HFFc6 (cell line): Measurements from ENCODE around the gene BLVRB. TPM values are rescaled to one million over a fixed set of nuclear protein-coding genes. Genes with fewer than 3 reads are reported as not detected.
A peak's percentile ranks its signal among the peaks of the same experiment; 100 is the strongest.

Experiments
- DNase-seq: peaks from one replicate; pipeline ENCODE4 v3.0.0-alpha.2; 2018
- H3K27ac Mint-ChIP-seq: 2 replicates; pipeline ENCODE4 v1.8.0; 2020; ENCODE audit warnings: mild to moderate bottlenecking, mixed read lengths
- H3K27me3 Mint-ChIP-seq: 2 replicates; pipeline ENCODE4 v1.8.0; 2021; ENCODE audit warnings: mild to moderate bottlenecking, moderate library complexity, mixed read lengths; ENCODE audit not compliant: insufficient read depth
- H3K36me3 Mint-ChIP-seq: 2 replicates; pipeline ENCODE4 v1.8.0; 2021; ENCODE audit warnings: low read depth, mixed read lengths
- H3K4me1 Mint-ChIP-seq: 2 replicates; pipeline ENCODE4 v1.8.0; 2020; ENCODE audit warnings: low read depth, mixed read lengths
- H3K4me3 Mint-ChIP-seq: 2 replicates; pipeline ENCODE4 v1.8.0; 2020; ENCODE audit warnings: mild to moderate bottlenecking, moderate library complexity, mixed read lengths
- H3K9me3 Mint-ChIP-seq: 2 replicates; pipeline ENCODE4 v1.8.0; 2020; ENCODE audit warnings: mild to moderate bottlenecking, mixed read lengths
- total RNA-seq, 6 experiments: library from RNA; stranded (reverse); fragmentation: NEBNext Ultra II Directional; extraction: Animal tissue kit (Norgen Biotek cat#: 25700); gene quantifications; 2 replicates in 1 of 6; 3 replicates in 5 of 6; pipeline ENCODE4 v1.2.3, GENCODE V29; 2021
- TF ChIP-seq, protein P1 (sequence below): fragments of 200-600 bp; sonication (generic); IDR thresholded peaks from 2 replicates; pipeline ENCODE4 v1.5.0; 2021; ENCODE audit warnings: antibody characterized with exemption, mild to moderate bottlenecking

The BLVRB gene
- total RNA-seq, 6 experiments from 2014 or later: 35.3 to 55.7 (median 52.5) TPM

DNA sequence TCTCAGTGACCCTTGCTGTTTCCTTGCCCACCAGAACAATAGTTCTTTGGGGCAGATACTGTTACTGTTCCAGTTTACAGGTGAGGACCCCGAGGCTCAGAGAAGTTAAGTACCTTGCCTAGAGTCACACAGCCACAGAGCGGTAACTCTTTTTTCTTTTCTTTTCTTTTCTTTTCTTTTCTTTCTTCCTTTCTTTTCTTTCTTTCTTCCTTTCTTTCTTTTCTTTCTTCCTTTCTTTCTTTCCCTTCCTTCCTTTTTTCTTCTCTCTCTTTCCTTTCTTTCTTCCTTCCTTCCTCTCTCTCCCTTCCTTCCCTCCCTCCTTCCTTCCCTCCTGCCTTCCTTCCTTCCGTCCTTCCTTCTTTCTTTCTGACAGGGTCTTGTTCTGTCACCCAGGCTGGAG, 47.5 kb downstream of the BLVRB start:
- no peak overlapping the region for H3K27ac Mint-ChIP-seq
- TF ChIP-seq, protein P1, sequence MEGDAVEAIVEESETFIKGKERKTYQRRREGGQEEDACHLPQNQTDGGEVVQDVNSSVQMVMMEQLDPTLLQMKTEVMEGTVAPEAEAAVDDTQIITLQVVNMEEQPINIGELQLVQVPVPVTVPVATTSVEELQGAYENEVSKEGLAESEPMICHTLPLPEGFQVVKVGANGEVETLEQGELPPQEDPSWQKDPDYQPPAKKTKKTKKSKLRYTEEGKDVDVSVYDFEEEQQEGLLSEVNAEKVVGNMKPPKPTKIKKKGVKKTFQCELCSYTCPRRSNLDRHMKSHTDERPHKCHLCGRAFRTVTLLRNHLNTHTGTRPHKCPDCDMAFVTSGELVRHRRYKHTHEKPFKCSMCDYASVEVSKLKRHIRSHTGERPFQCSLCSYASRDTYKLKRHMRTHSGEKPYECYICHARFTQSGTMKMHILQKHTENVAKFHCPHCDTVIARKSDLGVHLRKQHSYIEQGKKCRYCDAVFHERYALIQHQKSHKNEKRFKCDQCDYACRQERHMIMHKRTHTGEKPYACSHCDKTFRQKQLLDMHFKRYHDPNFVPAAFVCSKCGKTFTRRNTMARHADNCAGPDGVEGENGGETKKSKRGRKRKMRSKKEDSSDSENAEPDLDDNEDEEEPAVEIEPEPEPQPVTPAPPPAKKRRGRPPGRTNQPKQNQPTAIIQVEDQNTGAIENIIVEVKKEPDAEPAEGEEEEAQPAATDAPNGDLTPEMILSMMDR: no peak
- H3K27me3 Mint-ChIP-seq: peaks cover 4% of the 10 kb centered on the region
- no peaks in the 10 kb centered on the region for H3K9me3 Mint-ChIP-seq
- H3K4me1 Mint-ChIP-seq: peaks cover 21% of the 10 kb centered on the region
- 0 out of 2 replicates have a peak, but pooled peaks cover 4% of the 10 kb centered on the region for H3K36me3 Mint-ChIP-seq
- DNase-seq: no peak
- no peak overlapping the region for H3K4me3 Mint-ChIP-seq

DNA sequence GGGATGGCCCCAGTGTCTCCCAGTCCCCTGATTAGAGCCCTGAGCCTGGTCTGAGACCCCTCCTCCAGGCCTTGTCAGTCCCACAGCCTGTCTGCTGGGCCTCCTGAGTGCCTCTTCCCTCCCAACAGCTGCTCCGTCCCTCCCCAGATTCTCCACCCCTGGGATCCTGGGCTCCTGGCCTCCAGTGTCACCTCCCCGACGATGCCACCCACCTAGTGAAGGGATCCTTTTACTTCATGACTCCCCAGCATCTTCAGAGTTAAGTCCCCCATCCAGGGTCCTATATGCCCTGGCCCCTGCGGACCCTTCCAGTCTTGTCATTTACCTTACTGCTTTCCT, 47.9 kb downstream of the BLVRB start:
- Mint-ChIP-seq H3K4me3 (no peak overlapping the region), H3K4me1 (peaks cover 21% of the 10 kb centered on the region), H3K27ac (peak overlapping the region; percentile 34; the same call in 1 of the 2 replicates), H3K9me3 (no peaks in the 10 kb centered on the region), H3K36me3 (0 out of 2 replicates have a peak, but pooled peaks cover 4% of the 10 kb centered on the region), H3K27me3 (peaks cover 4% of the 10 kb centered on the region)
- TF ChIP-seq, protein P1: no peak
- no peak for DNase-seq

DNA sequence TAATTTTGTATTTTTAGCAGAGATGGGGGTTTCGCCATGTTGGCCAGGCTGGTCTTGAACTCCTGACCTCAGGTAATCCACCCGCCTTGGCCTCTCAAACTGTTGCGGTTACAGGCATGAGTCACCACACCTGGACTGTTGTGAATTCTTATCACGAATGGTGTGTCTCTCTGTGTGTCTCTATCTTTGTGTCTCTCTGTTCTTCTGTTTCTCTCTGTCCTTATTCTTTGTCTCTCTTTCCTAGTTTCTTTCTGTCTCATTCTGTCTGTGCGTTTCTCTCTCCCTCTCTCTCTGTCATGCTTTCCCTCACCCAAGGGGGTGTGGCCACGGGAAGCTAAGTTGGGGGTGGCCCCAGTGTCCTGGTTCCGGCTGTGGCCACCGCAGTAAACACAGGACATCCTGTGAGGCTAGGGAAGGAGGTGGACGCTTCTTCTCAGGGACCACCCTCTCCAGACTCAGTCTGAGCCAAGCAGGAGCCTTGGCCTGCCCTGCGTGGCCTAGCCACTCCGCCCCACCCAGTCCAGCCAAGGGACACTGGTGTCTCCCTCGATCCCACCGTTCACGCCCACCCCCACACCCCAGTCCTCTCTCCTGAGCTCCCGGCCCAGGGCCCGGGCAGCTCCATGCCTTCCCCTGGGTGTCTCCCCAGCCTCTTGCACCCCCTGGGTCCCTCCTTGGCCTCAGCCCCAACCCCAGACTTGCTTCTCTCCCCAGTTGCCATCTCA, 48.5 kb downstream of the BLVRB start:
- TF ChIP-seq, protein P1: no peak
- H3K4me3 Mint-ChIP-seq: peak overlapping the region; percentile 4; the same call in 1 of the 2 replicates
- H3K4me1 Mint-ChIP-seq: peaks cover 16% of the 10 kb centered on the region
- no peaks in the 10 kb centered on the region for H3K9me3 Mint-ChIP-seq
- no peak for DNase-seq
- no peaks in the 10 kb centered on the region for H3K36me3 Mint-ChIP-seq
- H3K27ac Mint-ChIP-seq: peak overlapping the region; percentile 34
- H3K27me3 Mint-ChIP-seq: peaks cover 4% of the 10 kb centered on the region

DNA sequence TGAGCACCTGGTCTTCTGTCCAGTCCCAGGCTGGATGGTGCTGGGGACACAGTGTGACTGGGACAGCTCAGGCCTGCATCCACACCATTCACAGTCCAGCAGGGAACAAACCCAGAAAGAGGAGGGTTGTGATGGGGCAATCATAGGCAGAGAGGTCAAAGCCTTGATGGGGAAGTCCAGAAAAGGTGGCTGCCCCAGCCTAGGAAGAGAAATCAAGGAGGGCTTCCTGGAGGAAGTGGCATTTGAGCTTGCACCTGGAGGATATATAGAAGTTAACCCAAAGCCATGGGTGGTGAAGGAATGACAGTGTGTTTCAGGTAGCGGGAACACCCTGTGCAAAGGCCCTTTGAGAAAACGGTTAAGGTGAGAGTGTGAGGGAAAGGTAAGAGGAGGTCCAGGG, 49.8 kb downstream of the BLVRB start:
- peaks cover 4% of the 10 kb centered on the region for H3K27me3 Mint-ChIP-seq
- no peaks in the 10 kb centered on the region for H3K36me3 Mint-ChIP-seq
- no peak overlapping the region for H3K27ac Mint-ChIP-seq
- no peak for DNase-seq
- H3K9me3 Mint-ChIP-seq: no peaks in the 10 kb centered on the region
- H3K4me3 Mint-ChIP-seq: no peak overlapping the region
- TF ChIP-seq, protein P1: no peak
- H3K4me1 Mint-ChIP-seq: peaks cover 12% of the 10 kb centered on the region

DNA sequence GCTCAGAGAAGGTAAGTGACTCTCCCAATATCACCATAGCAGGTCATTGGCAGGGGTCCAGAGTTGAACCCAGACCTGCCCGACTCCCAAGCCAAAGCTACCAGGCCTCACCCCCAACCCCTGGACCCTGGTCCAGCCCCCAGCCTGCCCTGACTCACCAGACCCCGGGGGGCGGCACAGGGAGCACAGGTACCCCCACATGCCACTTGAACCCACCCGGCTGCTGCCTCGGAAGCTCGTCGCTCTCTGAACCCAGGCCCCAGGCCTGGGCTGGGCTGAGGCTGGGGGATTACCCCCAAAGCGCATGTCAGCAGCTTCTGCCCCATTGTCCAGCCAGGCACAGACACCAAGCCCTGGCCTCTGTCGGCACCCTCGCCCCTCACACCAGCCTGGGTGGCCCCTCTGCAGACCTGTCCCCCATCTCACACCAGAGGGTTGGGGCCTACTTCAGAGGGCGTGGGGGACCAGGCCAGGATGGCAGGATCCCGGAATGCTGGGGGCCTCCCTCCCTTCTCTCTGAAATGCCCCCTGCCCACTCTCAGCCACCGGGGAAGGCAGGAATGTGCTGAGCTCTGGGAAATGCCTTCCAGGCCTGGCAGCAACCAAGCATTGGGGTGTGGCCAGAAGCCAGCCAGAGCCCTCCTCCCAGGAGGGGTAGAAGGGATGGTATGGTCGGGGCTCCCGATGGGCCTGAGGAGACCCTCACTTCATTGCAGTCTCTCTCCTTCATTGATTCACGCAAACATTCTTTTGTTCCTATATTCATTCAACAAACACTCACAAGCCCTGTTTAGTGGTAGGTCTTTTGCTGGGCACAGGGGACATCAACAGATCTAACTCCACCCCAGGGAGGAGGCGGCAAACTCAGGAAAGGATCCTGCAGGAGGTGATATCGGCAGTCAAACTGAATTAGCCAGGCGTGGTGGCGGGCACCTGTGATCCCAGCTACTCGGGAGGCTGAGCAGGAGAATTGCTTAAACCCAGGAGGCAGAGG, 50.7 kb downstream of the BLVRB start:
- Mint-ChIP-seq H3K9me3 (no peaks in the 10 kb centered on the region), H3K4me1 (peaks cover 12% of the 10 kb centered on the region)

More for the DNA sequence above, 50.7 kb downstream of the BLVRB start:
- Mint-ChIP-seq H3K36me3 (no peaks in the 10 kb centered on the region), H3K27ac (no peak overlapping the region), H3K4me3 (no peak overlapping the region), H3K27me3 (peaks cover 4% of the 10 kb centered on the region)
- TF ChIP-seq, protein P1: no peak
- no peak for DNase-seq
